ENCODE data around the gene CFAP57. TPM values are rescaled to one million over a fixed set of nuclear protein-coding genes. Genes with fewer than 3 reads are reported as not detected.

Gene CFAP57
- total and polyA plus RNA-seq, 2 of the 8 experiments (the other 6 are each of a cell fraction or from before 2014, with no cell fraction given) = 0.20 to 0.80 TPM

DNA sequence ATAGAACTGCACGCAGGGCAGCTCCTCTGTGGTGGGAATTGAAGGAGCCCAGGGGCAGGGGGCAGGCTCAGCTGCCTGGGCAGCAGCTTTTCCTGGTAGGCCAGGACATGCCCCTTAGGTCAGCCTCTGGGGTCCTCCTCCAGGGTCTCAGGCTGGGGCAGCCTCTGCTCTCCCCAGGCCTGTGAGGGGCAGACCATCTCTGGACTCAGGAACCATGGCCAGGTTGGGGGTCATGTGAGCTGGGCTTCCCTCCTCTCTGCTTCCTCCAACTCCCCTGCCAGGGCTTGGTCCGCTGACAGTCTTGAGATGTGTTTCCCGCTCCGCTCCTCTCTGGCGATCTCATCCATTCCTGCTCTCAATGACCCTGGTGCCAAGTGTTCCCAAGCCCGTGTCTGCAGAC is 107.5 kb downstream of the CFAP57 start:
- no peak for TF ChIP-seq SAP30 (IDR thresholded peaks at IDR 0.05; ENCODE audit: insufficient read depth, insufficient replicate concordance, low read length)
- TF ChIP-seq NANOG (IDR thresholded peaks at IDR 0.05; ENCODE audit: insufficient read depth, low read depth, low read length, poor library complexity, severe bottlenecking) = no peak
- TF ChIP-seq EP300 (IDR thresholded peaks at IDR 0.05; ENCODE audit: borderline replicate concordance in 1 of 2, low read depth in 2 of 2, low read length in 2 of 2) = no peak
- no peak for TF ChIP-seq POU5F1 (IDR thresholded peaks at IDR 0.05; ENCODE audit: low read depth, low read length)
- no peak for TF ChIP-seq CBX5 (IDR thresholded peaks at IDR 0.05; ENCODE audit: low read depth, low read length)
- no peak for TF ChIP-seq TEAD4 (IDR thresholded peaks at IDR 0.05; ENCODE audit: low read depth, low read length)
- no peak for TF ChIP-seq MAFK (IDR thresholded peaks at IDR 0.05; ENCODE audit: low read depth, low read length)
- no peak for TF ChIP-seq YY1 (IDR thresholded peaks at IDR 0.05; ENCODE audit: low read depth, low read length)
- peaks cover 0 to 2% (median 2%) of the 10 kb centered on the region in 4 experiments; a peak in 6 of 7 replicates for H3K4me1 ChIP-seq (replicated peaks in 1 of 4; ENCODE audit: control insufficient read depth in 3 of 4, insufficient read depth in 4 of 4, low read length in 3 of 4)
- no peaks in the 10 kb centered on the region for H3K79me2 ChIP-seq (ENCODE audit: control insufficient read depth in 1 of 2, insufficient read depth in 2 of 2, low read length in 2 of 2)
- H4K5ac ChIP-seq (ENCODE audit: insufficient read length, low read depth, low read length) = no peak overlapping the region
- H3K4ac ChIP-seq (replicated peaks; ENCODE audit: insufficient read length, low read depth, low read length) = no peak overlapping the region
- H3K9ac ChIP-seq (replicated peaks in 1 of 4; ENCODE audit: extremely low read depth in 1 of 4, low read depth in 3 of 4, low read length in 3 of 4) = no peak overlapping the region
- H4K20me1 ChIP-seq (replicated peaks in 1 of 2; ENCODE audit: control insufficient read depth in 1 of 2, insufficient read depth in 2 of 2, low read length in 2 of 2) = no peaks in the 10 kb centered on the region
- CTCF ChIA-PET (ENCODE audit: partially characterized antibody) = interaction anchor here (1.1 to 1.4 kb wide), 2 partner anchors 19 to 135 kb away, joined by 3 read pairs; no protein-coding TSS in a partner anchor
- H2BK15ac ChIP-seq (ENCODE audit: low read length) = no peak overlapping the region
- no peaks in the 10 kb centered on the region for H3K9me3 ChIP-seq (ENCODE audit: insufficient read depth in 2 of 2, low read depth in 1 of 2, low read length in 1 of 2)
- FAIRE-seq (no peak), DNase-seq (ENCODE audit: low read depth in 1 of 2, low spot score in 2 of 2) (no peak)
- H2BK120ac ChIP-seq (replicated peaks; ENCODE audit: low read depth, low read length) = no peak overlapping the region
- no peak overlapping the region for H3K18ac ChIP-seq (ENCODE audit: extremely low read depth, low read length)
- no peak overlapping the region for H3K4me3 ChIP-seq (ENCODE audit: extremely low read depth in 1 of 4, insufficient read depth in 2 of 4, low read depth in 3 of 4, low read length in 4 of 4)
- H3K27ac ChIP-seq (ENCODE audit: low read depth, low read length) = no peak overlapping the region
- H2BK12ac ChIP-seq (ENCODE audit: low read depth, low read length) = no peak overlapping the region
- no peaks in the 10 kb centered on the region; the same call in 1 of the 2 replicates for H3K23me2 ChIP-seq (ENCODE audit: low read depth, low read length)
- H3K56ac ChIP-seq (replicated peaks; ENCODE audit: insufficient read length, low read depth, low read length) = no peak overlapping the region
- no peaks in the 10 kb centered on the region for H3K36me3 ChIP-seq (ENCODE audit: control insufficient read depth in 2 of 4, insufficient read depth in 4 of 4, low read length in 3 of 4)
- no peaks in the 10 kb centered on the region; a peak in 1 of 7 replicates for H3K27me3 ChIP-seq (replicated peaks in 1 of 4; ENCODE audit: control insufficient read depth in 3 of 4, extremely low read depth in 1 of 4, insufficient read depth in 3 of 4, low read length in 3 of 4)
- no peak overlapping the region for H4K91ac ChIP-seq (replicated peaks; ENCODE audit: insufficient read length, low read length)
- H4K8ac ChIP-seq (ENCODE audit: extremely low read depth, insufficient read depth, low read length) = no peak overlapping the region
- H3K4me2 ChIP-seq (ENCODE audit: insufficient read depth in 1 of 2, low read depth in 2 of 2, low read length in 2 of 2) = no peak overlapping the region
- H2BK20ac ChIP-seq (ENCODE audit: low read length) = no peak overlapping the region
- 97% methylated on average over 6 of the region's 6 CpGs; no CpG with 5 or more reads in 1 of the 2 experiments for WGBS, 2 experiments (ENCODE audit: extremely low coverage in 1 of 2, insufficient coverage in 1 of 2, insufficient read length in 1 of 2, insufficient replicate concordance in 2 of 2, low coverage in 1 of 2, low lambda C conversion rate in 2 of 2, missing lambda C conversion rate in 1 of 2)
- POLR2A ChIA-PET (ENCODE audit: partially characterized antibody) = interaction anchor here (2.0 to 3.1 kb wide), 2 partner anchors 8 to 10 kb away, joined by 7 to 16 read pairs; partner anchors contain the start of gene TMEM125
- H3K14ac ChIP-seq (ENCODE audit: insufficient read length) = no peak overlapping the region
- no peak overlapping the region for H2BK5ac ChIP-seq (ENCODE audit: low read depth, low read length)
- H3K23ac ChIP-seq (ENCODE audit: insufficient read length) = no peak overlapping the region
- H3K79me1 ChIP-seq (ENCODE audit: low read depth, low read length) = no peaks in the 10 kb centered on the region; the same call in none of the 2 replicates
- no peak overlapping the region for H2AFZ ChIP-seq (ENCODE audit: low read length)
- H2AK5ac ChIP-seq (ENCODE audit: low read depth, low read length) = no peak overlapping the region

All from H1 (cell line).